Right lobe of liver (tissue), 6 donors: ENCODE data around the gene RECK. TPM values are rescaled to one million over a fixed set of nuclear protein-coding genes. Genes with fewer than 3 reads are reported as not detected.

Source experiments
- ATAC-seq, 4 donors: fragments of 200-7000 bp; cut with Tn5 transposase; one replicate each; pipeline ENCODE4 v1.9.1; 2020; ENCODE audit warnings: mild to moderate bottlenecking in 4 of 4, moderate library complexity in 4 of 4
- DNase-seq, 3 donors: peaks; one replicate each; pipeline ENCODE4 v3.0.0-alpha.2; 2020
- H3K27ac ChIP-seq, 3 donors: fragments of 200-600 bp; one replicate each; pipeline ENCODE4 v1.8.0; 2022
- H3K27me3 ChIP-seq, 2 donors: fragments of 200-600 bp; one replicate each; pipeline ENCODE4 v1.8.0; 2022
- H3K36me3 ChIP-seq, 4 donors: fragments of 200-600 bp; sonication (generic) in 1 of 4; one replicate each; pipeline versions ENCODE4 v1.5.1 to v1.8.0; 2017 to 2022; ENCODE audit warnings: control low read depth in 1 of 4
- H3K4me1 ChIP-seq, 4 donors: fragments of 200-600 bp; sonication (generic) in 1 of 4; one replicate each; pipeline versions ENCODE4 v1.5.1 to v1.8.0; 2017 to 2022; ENCODE audit warnings: control low read depth in 1 of 4
- H3K4me3 ChIP-seq, 3 donors: fragments of 200-600 bp; one replicate each; pipeline ENCODE4 v1.8.0; 2022
- H3K9me3 ChIP-seq, 4 donors: fragments of 200-600 bp; sonication (generic) in 1 of 4; one replicate each; pipeline versions ENCODE4 v1.5.1 to v1.8.0; 2017 to 2022; ENCODE audit warnings: control low read depth in 1 of 4
- CTCF ChIP-seq, 4 donors: fragments of 200-600 bp in 3 of 4; fragments of 450-650 bp in 1 of 4; IDR thresholded peaks; one replicate each; pipeline versions ENCODE4 v1.5.1 to v1.8.0; 2016 to 2022; ENCODE audit warnings: antibody characterized with exemption in 4 of 4, mild to moderate bottlenecking in 2 of 4
- POLR2A ChIP-seq: fragments of 450-650 bp; IDR thresholded peaks from one replicate; pipeline ENCODE4 v1.6.1; 2017; ENCODE audit warnings: antibody characterized with exemption, mild to moderate bottlenecking
- WGBS: methylation state at CpG from one replicate; pipeline ENCODE4 v1.1.6; 2018; ENCODE audit warnings: low coverage, low lambda C conversion rate; ENCODE audit not compliant: insufficient coverage; ENCODE audit errors: missing lambda C conversion rate; 5-methylcytosine and 5-hydroxymethylcytosine counted together
- intact Hi-C, 2 donors: fragments of 100-400 bp; cut with DNase I; formaldehyde crosslinking; loops; one replicate each; pipeline versions ENCODE4 v1.11.2 to v1.14.1; 2022
- total RNA-seq, 6 experiments: library from RNA; depleted of rRNA in 2 of 6; stranded (reverse); fragments of >200 nt in 2 of 6; fragmentation: NEBNext Ultra II Directional in 3 of 6; extraction: Animal tissue kit (Norgen Biotek cat#: 25700) in 3 of 6; gene quantifications; one replicate each; pipeline versions ENCODE4 v1.1.0 to v1.2.4, GENCODE V29; 2016 to 2023
- donor health status: DM: no; HTN: yes; CAD: no.
- donor health status: DM: no; HTN: no; CAD: no.
- donor health status: DM: no; HTN: no; CAD: no.
- donor health status: DM: no; HTN: yes; CAD: no.
- donor health status: DM: no; HTN: yes; CAD: no.

Gene RECK
- total RNA-seq, 6 experiments from 2014 or later = 2.0 to 6.2 (median 2.6) TPM

- H3K27ac ChIP-seq = no peak overlapping the region
- H3K4me3 ChIP-seq = no peak overlapping the region
- H3K27me3 ChIP-seq = peaks cover 0 to 10% of the 10 kb centered on the region in 2 donors
- no peak for TF ChIP-seq POLR2A
- no peak for TF ChIP-seq CTCF (IDR thresholded peaks at IDR 0.05)
- DNase-seq (peak in 1 of 3 donors; percentile 33), ATAC-seq (no peak)
- 63% methylated on average over 5 of the region's 9 CpGs for WGBS
- H3K9me3 ChIP-seq = no peaks in the 10 kb centered on the region
- H3K4me1 ChIP-seq = peaks cover 0 to 9% (median 0%) of the 10 kb centered on the region in 4 donors
- no peaks in the 10 kb centered on the region for H3K36me3 ChIP-seq
- intact Hi-C loops = no loop called here
These were observed 98.2 kb downstream of the RECK start for GRCh38 chr9:36134761-36135505.

DNA sequence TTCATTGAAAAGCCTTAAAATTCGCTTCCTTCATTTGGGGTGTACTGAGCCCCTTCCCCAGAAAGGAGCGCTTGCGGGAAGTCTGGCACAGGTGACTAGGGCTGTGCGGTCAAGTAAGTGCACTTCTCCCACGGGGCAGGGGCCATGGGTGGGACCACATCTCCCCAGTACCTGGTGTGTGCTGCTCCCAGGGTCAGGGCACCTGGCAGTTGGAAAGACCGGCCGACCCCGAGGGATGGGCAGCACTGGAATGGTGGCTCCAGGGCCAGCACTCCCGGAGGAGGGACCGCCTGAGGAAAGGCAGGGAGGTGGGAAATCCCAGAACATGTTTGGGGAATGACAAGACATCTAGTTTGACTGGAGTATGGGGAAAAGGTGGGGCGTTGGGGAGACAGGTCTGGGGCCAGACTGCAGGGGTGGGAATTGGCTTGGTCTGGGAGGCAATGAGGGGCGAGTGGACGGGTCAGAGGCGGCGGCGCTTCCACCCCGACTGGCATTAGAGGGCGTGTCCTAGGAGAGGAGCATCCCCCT lies 99.1 kb downstream of the RECK start:
- intact Hi-C loops = no loop called here
- Histone ChIP-seq H3K4me3 (peak overlapping the region; percentile 55 to 68 (median 57)), H3K9me3 (no peaks in the 10 kb centered on the region), H3K36me3 (no peaks in the 10 kb centered on the region), H3K27me3 (peaks cover 0 to 10% of the 10 kb centered on the region in 2 donors), H3K27ac (peak overlapping the region in 1 of 3 donors; percentile 41), H3K4me1 (peaks cover 0 to 9% (median 0%) of the 10 kb centered on the region in 4 donors)
- ATAC-seq = peak in 1 of 4 donors; percentile 4
- no peak for TF ChIP-seq POLR2A
- no peak for TF ChIP-seq CTCF (IDR thresholded peaks at IDR 0.05)
- no peak for DNase-seq
- 9% methylated on average over 12 of the region's 18 CpGs for WGBS

DNA sequence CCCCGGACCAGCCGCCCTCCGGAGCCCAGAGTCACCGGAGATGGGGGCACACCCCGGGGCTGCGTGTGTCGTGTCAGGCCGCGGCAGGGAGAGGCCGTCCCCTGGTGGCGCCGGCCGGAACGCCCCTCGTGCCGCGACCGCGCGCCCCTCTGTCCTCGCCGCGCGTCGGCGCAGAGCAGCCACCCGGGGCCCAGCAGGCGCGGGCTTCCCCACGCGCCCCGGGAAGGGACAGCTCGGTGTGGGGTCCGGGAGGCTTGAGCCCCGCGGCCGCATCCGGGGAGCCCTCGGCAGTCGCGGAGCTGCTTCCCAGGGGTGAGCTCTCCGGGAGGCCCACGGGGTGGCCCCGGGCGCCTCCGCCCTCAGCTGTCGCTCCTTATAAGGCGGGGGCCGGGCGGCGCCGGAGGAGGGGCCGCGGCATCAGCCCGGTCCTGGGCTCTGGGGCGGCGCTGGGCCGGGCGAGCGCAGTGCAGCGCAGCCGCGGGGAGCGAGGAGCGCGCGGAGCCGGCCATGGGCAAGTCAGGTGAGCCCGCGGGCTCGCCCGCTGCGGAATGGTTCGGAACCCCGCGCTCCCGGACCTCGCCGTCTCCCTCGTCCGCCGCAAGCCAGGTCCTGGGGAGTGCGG lies 99.7 kb downstream of the RECK start, which contains the start of gene GLIPR2:
Gene GLIPR2, plus strand, starts transcription at position 462 of the 622 bp plus-strand sequence. Its CDS starts 46 bp downstream, at position 508.
- Histone ChIP-seq H3K36me3 (no peaks in the 10 kb centered on the region), H3K9me3 (no peaks in the 10 kb centered on the region), H3K27me3 (peaks cover 0 to 10% of the 10 kb centered on the region in 2 donors), H3K4me3 (peak within 1 kb of the TSS; percentile 55 to 68 (median 57)), H3K27ac (peak within 1 kb of the TSS; percentile 26 to 41 (median 35)), H3K4me1 (peaks cover 0 to 9% (median 0%) of the 10 kb centered on the region in 4 donors)
- intact Hi-C loops = no loop called here
- 0% methylated on average over 4 of the region's 83 CpGs for WGBS
- peak; percentile 71 to 83 (median 81) for DNase-seq
- TF ChIP-seq POLR2A (peak; percentile 67), CTCF (IDR thresholded peaks at IDR 0.05) (peak in 2 of 4 donors; percentile 12 to 18)
- peak; percentile 90 to 95 (median 93) for ATAC-seq

DNA sequence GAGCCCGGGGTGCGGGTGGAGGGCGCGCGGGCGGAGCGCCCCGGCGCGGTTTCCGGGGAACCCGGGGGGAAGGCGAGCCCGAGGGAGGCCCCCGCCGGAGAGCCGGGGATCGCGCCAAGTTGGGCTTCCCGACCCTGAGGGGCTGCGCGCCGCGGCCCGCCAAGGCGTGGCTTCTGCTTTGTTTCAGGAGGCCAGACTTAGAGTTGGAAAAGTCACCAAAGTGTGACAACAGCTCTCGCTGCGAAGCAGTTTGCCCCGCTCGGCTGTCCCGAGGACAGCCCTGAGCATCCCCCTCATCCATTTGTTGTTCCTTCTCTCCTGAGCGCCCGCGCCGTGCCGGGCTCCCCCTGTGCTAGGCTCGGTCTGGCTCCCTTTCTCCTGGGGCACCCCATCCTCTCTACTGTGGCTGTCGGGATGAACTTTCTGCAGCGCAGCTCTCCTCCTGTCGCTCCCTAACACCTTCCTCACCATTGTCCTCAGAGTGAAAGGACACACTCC lies 100.2 kb downstream of the RECK start:
- TF ChIP-seq POLR2A (no peak), CTCF (IDR thresholded peaks at IDR 0.05) (no peak)
- ATAC-seq (peak; percentile 6 to 19 (median 10)), DNase-seq (no peak)
- Histone ChIP-seq H3K27ac (peak overlapping the region; percentile 26 to 41 (median 35)), H3K27me3 (peaks cover 0 to 10% of the 10 kb centered on the region in 2 donors), H3K4me1 (peaks cover 0 to 9% (median 0%) of the 10 kb centered on the region in 4 donors), H3K36me3 (no peaks in the 10 kb centered on the region), H3K9me3 (no peaks in the 10 kb centered on the region), H3K4me3 (peak overlapping the region; percentile 55 to 68 (median 57))
- intact Hi-C loops = no loop called here
- WGBS = 5% methylated on average over 3 of the region's 40 CpGs
